Lung (tissue), 12 donors: Measurements from ENCODE around the gene SLC27A3. TPM values are rescaled to one million over a fixed set of nuclear protein-coding genes. Genes with fewer than 3 reads are reported as not detected.

Experiments used
- ATAC-seq: fragments of 200-7000 bp; cut with Tn5 transposase; one replicate; pipeline ENCODE4 v1.9.1; 2020; ENCODE audit warnings: moderate number of reproducible peaks; ENCODE audit not compliant: insufficient read depth, low FRiP score
- DNase-seq, 3 donors: peaks; one replicate each; pipeline ENCODE4 v3.0.0-alpha.2; 2013 to 2017
- H3K27ac ChIP-seq, 2 donors: one replicate each; pipeline ENCODE4 v1.5.1; 2013; ENCODE audit warnings: mild to moderate bottlenecking in 2 of 2, moderate library complexity in 2 of 2, control low read depth in 1 of 2, inconsistent platforms in 1 of 2, low read depth in 1 of 2, low read length in 1 of 2
- H3K27me3 ChIP-seq, 3 donors: one replicate each; pipeline ENCODE4 v1.5.1; 2013; ENCODE audit warnings: low read length in 2 of 3; ENCODE audit not compliant: control insufficient read depth in 3 of 3, insufficient read depth in 3 of 3
- H3K36me3 ChIP-seq, 4 donors: one replicate each; pipeline ENCODE4 v1.5.1; 2013; ENCODE audit warnings: low read length in 4 of 4, mild to moderate bottlenecking in 1 of 4, moderate library complexity in 1 of 4; ENCODE audit not compliant: control insufficient read depth in 4 of 4, insufficient read depth in 4 of 4
- H3K4me1 ChIP-seq, 5 donors: one replicate each; pipeline ENCODE4 v1.5.1; 2013; ENCODE audit warnings: low read length in 5 of 5, mild to moderate bottlenecking in 2 of 5, moderate library complexity in 1 of 5; ENCODE audit not compliant: control insufficient read depth in 5 of 5, insufficient read depth in 5 of 5
- H3K4me3 ChIP-seq: one replicate; pipeline ENCODE4 v1.5.1; 2013; ENCODE audit warnings: mild to moderate bottlenecking, control low read depth, moderate library complexity
- H3K9ac ChIP-seq, 2 donors: one replicate each; pipeline ENCODE4 v1.5.1; 2013; ENCODE audit warnings: low read length in 2 of 2, control low read depth in 1 of 2; ENCODE audit not compliant: insufficient read depth in 1 of 2
- H3K9me3 ChIP-seq, 4 donors: one replicate each; pipeline ENCODE4 v1.5.1; 2013; ENCODE audit warnings: low read length in 3 of 4, mild to moderate bottlenecking in 1 of 4, moderate library complexity in 1 of 4; ENCODE audit not compliant: control insufficient read depth in 4 of 4, insufficient read depth in 3 of 4
- WGBS, 2 donors: extraction: QIAGEN DNeasy Blood & Tissue Kit; methylation state at CpG; one replicate each; pipeline ENCODE4 v1.1.7; 2013; 5-methylcytosine and 5-hydroxymethylcytosine counted together
- polyA plus RNA-seq, 2 donors: library from polyadenylated mRNA; stranded (reverse); fragments of 200-250 nt; gene quantifications; one replicate each; pipeline ENCODE4 v1.2.1, GENCODE V29; 2013
- total RNA-seq, 2 donors: library from RNA; depleted of rRNA in 1 of 2; stranded (reverse); fragments of >200 nt in 1 of 2; gene quantifications; one replicate each; pipeline ENCODE4 v1.2.1, GENCODE V29; 2014 to 2021
- TF ChIP-seq, protein P1 (sequence below): IDR thresholded peaks from 2 replicates; pipeline ENCODE4 v1.5.1; 2012; ENCODE audit warnings: mild to moderate bottlenecking; ENCODE audit errors: control extremely low read depth, extremely low read depth
- donor health status: control.
- donor health status: control.
- donor health status: Bipolar disorder and iron deficiency.
- donor health status: healthy.
- donor health status: DM: yes; HTN: yes; CAD: no.

SLC27A3 gene
- total and polyA plus RNA-seq, 4 donors, result 15.8 to 223 (median 108) TPM

DNA sequence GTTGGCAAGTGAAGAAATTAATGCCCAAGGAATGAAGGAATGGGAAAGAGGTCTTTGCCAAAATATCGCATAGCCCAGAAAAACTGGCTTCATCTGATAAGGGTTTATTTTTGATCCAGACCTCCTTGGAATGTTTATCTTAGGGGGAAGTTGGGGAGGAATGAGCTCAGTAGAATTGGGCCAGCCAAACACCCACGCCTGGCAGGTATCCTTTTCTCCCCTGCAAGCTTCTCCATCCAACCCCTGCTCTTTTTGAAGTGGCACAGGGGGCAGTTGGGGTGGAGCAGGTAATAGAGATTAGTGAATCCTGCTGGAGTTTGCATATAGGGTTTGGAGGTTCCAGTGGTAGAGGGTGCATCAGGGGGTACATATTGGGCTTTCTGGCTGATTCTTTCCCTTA, 26.3 kb upstream of the SLC27A3 start:
- DNase-seq (no peak), ATAC-seq (no peak)
- Histone ChIP-seq H3K4me3 (no peak overlapping the region), H3K9ac (no peak overlapping the region), H3K9me3 (no peaks in the 10 kb centered on the region), H3K4me1 (peaks cover 0 to 34% (median 0%) of the 10 kb centered on the region in 5 donors), H3K36me3 (peaks cover 30 to 70% (median 39%) of the 10 kb centered on the region in 4 donors), H3K27me3 (no peaks in the 10 kb centered on the region), H3K27ac (peak overlapping the region; percentile 15 to 79)
- TF ChIP-seq, protein P1, sequence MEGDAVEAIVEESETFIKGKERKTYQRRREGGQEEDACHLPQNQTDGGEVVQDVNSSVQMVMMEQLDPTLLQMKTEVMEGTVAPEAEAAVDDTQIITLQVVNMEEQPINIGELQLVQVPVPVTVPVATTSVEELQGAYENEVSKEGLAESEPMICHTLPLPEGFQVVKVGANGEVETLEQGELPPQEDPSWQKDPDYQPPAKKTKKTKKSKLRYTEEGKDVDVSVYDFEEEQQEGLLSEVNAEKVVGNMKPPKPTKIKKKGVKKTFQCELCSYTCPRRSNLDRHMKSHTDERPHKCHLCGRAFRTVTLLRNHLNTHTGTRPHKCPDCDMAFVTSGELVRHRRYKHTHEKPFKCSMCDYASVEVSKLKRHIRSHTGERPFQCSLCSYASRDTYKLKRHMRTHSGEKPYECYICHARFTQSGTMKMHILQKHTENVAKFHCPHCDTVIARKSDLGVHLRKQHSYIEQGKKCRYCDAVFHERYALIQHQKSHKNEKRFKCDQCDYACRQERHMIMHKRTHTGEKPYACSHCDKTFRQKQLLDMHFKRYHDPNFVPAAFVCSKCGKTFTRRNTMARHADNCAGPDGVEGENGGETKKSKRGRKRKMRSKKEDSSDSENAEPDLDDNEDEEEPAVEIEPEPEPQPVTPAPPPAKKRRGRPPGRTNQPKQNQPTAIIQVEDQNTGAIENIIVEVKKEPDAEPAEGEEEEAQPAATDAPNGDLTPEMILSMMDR, result no peak
- 55 to 82% methylated on average over 2 of the region's 2 CpGs for WGBS, 2 donors

DNA sequence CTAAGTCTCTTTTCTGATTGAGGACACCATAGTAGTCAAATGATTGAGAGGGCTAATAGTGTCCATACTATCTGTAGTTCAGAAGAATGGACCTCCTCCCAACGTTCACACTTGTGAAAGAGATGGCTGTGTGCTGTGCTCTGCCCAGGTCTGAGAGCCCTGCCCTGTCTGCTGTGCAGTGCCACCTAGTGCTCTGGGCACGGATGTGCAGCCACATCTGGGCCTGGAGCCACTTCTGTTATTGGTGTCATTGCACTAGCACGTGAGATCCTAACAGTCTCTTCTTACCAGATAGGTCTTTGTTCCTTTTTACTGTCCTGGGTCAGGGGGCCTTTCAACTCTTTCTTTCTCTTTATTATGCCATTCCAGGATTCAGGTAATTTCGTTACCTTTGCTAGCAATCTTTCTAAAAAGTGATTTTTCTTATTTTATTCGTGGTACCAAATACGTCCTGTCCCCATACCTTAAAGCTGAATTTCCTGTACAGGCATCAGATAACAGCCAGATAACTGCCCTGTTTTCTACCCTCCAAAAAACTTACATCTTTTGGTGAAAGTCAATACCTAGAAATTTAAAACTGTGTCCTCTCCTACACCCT, 25.7 kb upstream of the SLC27A3 start:
- Histone ChIP-seq H3K27me3 (no peaks in the 10 kb centered on the region), H3K9me3 (no peaks in the 10 kb centered on the region), H3K4me3 (no peak overlapping the region), H3K4me1 (peaks cover 0 to 34% (median 0%) of the 10 kb centered on the region in 5 donors), H3K9ac (no peak overlapping the region), H3K27ac (peak overlapping the region; percentile 59 to 92), H3K36me3 (peaks cover 30 to 70% (median 39%) of the 10 kb centered on the region in 4 donors)
- peak; percentile 94 for ATAC-seq
- 40 to 42% methylated on average over 6 of the region's 6 CpGs for WGBS, 2 donors
- DNase-seq, result peak; percentile 81 to 83 (median 83)
- TF ChIP-seq, protein P1, result peak; percentile 88

DNA sequence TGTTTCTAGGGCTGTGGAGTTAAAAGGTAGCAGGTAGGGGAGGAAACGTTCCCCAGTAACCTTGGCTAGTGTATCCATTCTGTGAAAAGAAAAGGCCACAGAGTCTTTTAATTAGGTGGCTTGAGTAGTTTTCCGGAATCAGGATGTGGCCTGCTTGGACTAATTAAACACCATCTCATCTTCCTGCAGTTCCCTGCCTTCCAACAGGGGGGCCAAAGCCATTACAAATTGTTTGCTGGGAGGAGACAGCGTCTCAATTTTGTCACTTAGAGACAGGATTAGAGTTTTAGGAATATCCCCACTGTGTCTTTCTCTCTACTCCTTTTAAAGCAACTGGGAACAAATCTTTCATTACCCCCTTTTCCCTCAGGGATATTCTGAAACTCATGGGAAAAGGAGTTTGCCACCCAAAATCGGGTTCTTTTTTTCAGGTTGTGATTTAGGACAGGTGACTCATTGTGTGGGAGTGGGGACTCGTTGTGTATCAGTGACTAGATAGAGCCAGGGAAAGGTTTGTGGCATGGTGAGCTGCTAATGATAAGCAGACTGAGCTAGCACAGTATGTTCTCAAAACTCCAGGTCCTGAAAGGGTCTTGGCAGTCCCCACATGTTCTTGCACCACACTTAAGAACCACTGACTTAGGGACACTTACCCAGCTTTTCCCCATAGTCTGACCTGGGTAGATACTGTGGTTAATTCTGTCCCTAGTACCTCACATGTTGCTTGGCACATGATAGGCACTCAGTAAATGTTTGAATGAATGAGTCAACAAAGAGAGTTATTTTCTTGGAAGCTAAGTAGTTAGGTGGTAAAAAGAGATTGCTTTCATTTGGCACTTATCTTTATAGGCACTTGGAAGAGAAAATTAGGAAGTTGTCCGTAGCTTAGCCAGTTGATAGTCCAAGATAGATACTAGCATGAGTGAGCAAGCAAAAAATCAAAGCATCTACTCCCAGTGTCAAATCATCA, 24.9 kb upstream of the SLC27A3 start:
- Histone ChIP-seq H3K9ac (no peak overlapping the region), H3K36me3 (peaks cover 33 to 65% (median 41%) of the 10 kb centered on the region in 4 donors), H3K4me1 (peaks cover 0 to 34% (median 0%) of the 10 kb centered on the region in 5 donors), H3K27ac (peak overlapping the region; percentile 83 to 92), H3K4me3 (no peak overlapping the region), H3K9me3 (no peaks in the 10 kb centered on the region), H3K27me3 (no peaks in the 10 kb centered on the region)
- TF ChIP-seq, protein P1, result no peak
- 49 to 72% methylated on average over 6 of the region's 6 CpGs for WGBS, 2 donors
- ATAC-seq (peak; percentile 46), DNase-seq (no peak)
